Activated CD8-positive, alpha-beta T cell treated with anti-CD3 and anti-CD28 coated beads, Interleukin-2, amount 10 ng/mL, durations not matched to agents 7 days and 5 days (primary cell): ENCODE results near the gene SCYGR3. TPM values are rescaled to one million over a fixed set of nuclear protein-coding genes. Genes with fewer than 3 reads are reported as not detected.

Experiments
- ATAC-seq: fragments of 150-1000 bp; cut with Tn5 transposase; one replicate; pipeline ENCODE4 v1.10.0; 2021; ENCODE audit warnings: moderate library complexity
- CTCF ChIA-PET: fragments of 350-600 bp; sonication (Branson Sonifier 250); formaldehyde crosslinking; loops from one replicate; lab custom pipeline; 2021; ENCODE audit warnings: antibody characterized with exemption; lab: Charles Lee
- POLR2A ChIA-PET: fragments of 350-600 bp; sonication (Branson Sonifier 250); formaldehyde crosslinking; loops from one replicate; lab custom pipeline; 2021; ENCODE audit warnings: antibody characterized with exemption; lab: Charles Lee
- DNase-seq: peaks from one replicate; pipeline ENCODE4 v3.0.0-alpha.2; 2020
- H3K27ac Mint-ChIP-seq: one replicate; pipeline ENCODE4 v1.8.0; 2021; ENCODE audit warnings: mild to moderate bottlenecking, mixed read lengths
- H3K27me3 Mint-ChIP-seq: one replicate; pipeline ENCODE4 v1.8.0; 2021; ENCODE audit warnings: low read depth, mixed read lengths
- H3K36me3 Mint-ChIP-seq: one replicate; pipeline ENCODE4 v1.8.0; 2021; ENCODE audit warnings: low read depth, mixed read lengths
- H3K4me1 Mint-ChIP-seq: one replicate; pipeline ENCODE4 v1.8.0; 2021; ENCODE audit warnings: low read depth, mixed read lengths
- H3K4me3 Mint-ChIP-seq: one replicate; pipeline ENCODE4 v1.8.0; 2021; ENCODE audit warnings: mild to moderate bottlenecking, mixed read lengths
- H3K9me3 Mint-ChIP-seq: one replicate; pipeline ENCODE4 v1.8.0; 2022; ENCODE audit warnings: mixed read lengths; ENCODE audit not compliant: insufficient read depth
- total RNA-seq, 2 experiments: library from RNA; stranded (reverse); gene quantifications; one replicate each; pipeline ENCODE4 v1.2.3, GENCODE V29; 2021

SCYGR3 gene
- total RNA-seq, 2 experiments from 2014 or later, result not detected

DNA sequence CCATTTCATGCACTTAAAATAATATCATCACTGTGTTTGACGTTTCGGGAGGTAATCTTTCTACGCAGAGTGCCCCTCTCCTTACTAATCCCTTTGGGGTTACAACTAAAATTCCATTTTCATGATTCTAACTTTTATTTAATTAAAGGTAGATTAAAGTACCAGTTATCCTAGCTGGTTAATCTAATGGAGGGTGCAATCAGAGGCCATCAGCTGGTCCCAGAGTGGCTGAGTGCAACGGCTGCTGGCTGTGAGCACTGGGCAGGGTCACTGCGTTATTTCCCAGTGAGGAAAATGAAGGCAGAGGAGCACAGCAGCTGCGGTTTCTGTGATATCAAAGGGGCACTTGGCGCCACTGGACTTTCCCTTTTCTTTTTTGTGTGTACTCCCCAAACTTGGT lies 14.8 kb upstream of the SCYGR3 start:
- Mint-ChIP-seq H3K4me1 (peaks cover 2% of the 10 kb centered on the region), H3K36me3 (no peaks in the 10 kb centered on the region), H3K4me3 (no peak overlapping the region), H3K27ac (no peak overlapping the region), H3K9me3 (no peaks in the 10 kb centered on the region), H3K27me3 (peaks cover 22% of the 10 kb centered on the region)
- DNase-seq, result no peak
- ChIA-PET POLR2A (no interaction called here), CTCF (no interaction called here)
- ATAC-seq, result no peak

- DNase-seq, result no peak
- H3K27me3 Mint-ChIP-seq, result peaks cover 24% of the 10 kb centered on the region
- H3K27ac Mint-ChIP-seq, result no peak overlapping the region
- ChIA-PET CTCF (no interaction called here), POLR2A (no interaction called here)
- H3K9me3 Mint-ChIP-seq, result no peaks in the 10 kb centered on the region
- H3K4me1 Mint-ChIP-seq, result peaks cover 2% of the 10 kb centered on the region
- no peak overlapping the region for H3K4me3 Mint-ChIP-seq
- no peak for ATAC-seq
- H3K36me3 Mint-ChIP-seq, result no peaks in the 10 kb centered on the region
These were observed 13.1 kb upstream of the SCYGR3 start for GRCh38 chr2:227627769-227628168.

DNA sequence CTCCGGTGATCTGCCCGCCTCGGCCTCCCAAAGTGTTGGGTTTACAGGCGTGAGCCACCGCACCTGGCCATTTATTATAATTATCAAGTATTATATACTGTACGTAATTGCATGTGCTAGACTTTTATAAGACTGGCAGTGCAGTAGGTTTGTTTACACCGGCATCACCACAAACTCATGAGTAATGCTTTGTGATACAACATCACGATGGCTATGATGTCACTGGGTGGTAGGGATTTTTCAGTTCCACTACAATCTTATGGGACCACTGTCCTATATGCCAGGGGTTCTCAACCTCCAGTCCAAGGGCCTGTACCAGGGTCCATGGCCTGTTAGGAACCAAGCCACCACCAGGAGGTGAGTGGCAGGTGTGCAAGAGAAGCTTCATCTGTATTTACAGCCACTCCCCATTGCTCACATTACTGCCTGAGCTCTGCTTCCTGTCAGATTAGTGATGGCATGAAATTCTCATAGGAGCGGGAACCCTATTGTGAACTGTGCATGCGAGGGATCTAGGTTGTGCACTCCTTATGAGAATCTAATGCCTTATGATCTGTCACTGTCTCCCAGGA lies 12.0 kb upstream of the SCYGR3 start:
- Mint-ChIP-seq H3K4me1 (peaks cover 2% of the 10 kb centered on the region), H3K9me3 (no peaks in the 10 kb centered on the region), H3K27ac (no peak overlapping the region), H3K4me3 (no peak overlapping the region), H3K36me3 (no peaks in the 10 kb centered on the region), H3K27me3 (peaks cover 23% of the 10 kb centered on the region)
- no peak for ATAC-seq
- CTCF ChIA-PET, result no interaction called here
- POLR2A ChIA-PET, result no interaction called here
- DNase-seq, result no peak

GRCh38 chr2:227625420-227625819 lies 10.8 kb upstream of the SCYGR3 start:
- ChIA-PET POLR2A (no interaction called here), CTCF (no interaction called here)
- Mint-ChIP-seq H3K9me3 (no peaks in the 10 kb centered on the region), H3K4me3 (no peak overlapping the region), H3K36me3 (no peaks in the 10 kb centered on the region), H3K27ac (no peak overlapping the region), H3K4me1 (peaks cover 2% of the 10 kb centered on the region), H3K27me3 (peaks cover 15% of the 10 kb centered on the region)
- no peak for DNase-seq
- no peak for ATAC-seq

- POLR2A ChIA-PET, result no interaction called here
- peaks cover 5% of the 10 kb centered on the region for H3K27me3 Mint-ChIP-seq
- no peak overlapping the region for H3K27ac Mint-ChIP-seq
- DNase-seq (no peak), ATAC-seq (no peak)
- no peaks in the 10 kb centered on the region for H3K36me3 Mint-ChIP-seq
- no peak overlapping the region for H3K4me3 Mint-ChIP-seq
- CTCF ChIA-PET, result no interaction called here
- no peaks in the 10 kb centered on the region for H3K9me3 Mint-ChIP-seq
- peaks cover 2% of the 10 kb centered on the region for H3K4me1 Mint-ChIP-seq
These were observed 8.6 kb upstream of the SCYGR3 start for GRCh38 chr2:227623226-227623625.

DNA sequence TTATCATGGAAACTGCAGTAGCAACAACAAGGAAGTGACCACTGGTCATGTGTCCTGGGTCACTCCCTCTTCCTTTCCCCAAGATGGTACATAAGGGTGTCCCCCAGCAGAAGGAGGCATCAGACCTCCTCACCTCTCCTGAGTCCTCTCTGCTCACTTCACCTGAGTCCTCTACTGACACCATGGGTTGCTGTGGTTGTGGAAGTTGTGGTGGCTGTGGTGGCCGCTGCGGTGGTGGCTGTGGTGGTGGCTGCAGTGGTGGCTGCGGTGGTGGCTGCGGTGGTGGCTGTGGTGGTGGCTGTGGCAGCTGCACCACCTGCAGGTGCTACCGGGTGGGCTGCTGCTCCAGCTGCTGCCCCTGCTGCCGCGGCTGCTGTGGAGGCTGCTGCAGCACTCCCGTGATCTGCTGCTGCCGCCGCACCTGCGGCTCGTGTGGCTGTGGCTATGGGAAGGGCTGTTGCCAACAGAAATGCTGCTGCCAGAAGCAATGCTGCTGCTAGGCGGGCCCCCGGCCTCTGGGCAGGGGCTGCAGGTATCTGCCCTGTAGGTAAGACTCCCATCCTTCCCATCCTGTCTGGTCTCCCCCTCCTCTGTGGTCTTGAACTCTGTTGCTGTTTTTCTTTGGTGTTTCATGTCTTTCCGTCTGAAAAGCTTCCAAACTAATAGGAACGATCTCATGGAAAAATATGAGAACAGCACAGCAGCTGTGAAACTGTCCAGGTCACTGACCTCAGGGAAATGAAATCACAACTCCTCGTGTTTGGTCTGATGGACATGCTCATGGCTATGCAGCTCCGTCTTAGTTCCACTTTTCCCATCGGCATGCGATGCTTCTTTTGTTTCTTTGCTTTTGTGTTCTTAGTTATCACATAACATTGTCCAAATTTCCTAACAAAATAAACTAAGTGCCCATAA lies 2.9 kb upstream of the SCYGR3 start, which contains the start of gene SCYGR4:
TSS of gene SCYGR4 (plus strand) at position 183 of the 915 bp plus-strand sequence. CDS start at position 183, 0 bp downstream.
- peaks cover 13% of the 10 kb centered on the region for H3K27me3 Mint-ChIP-seq
- H3K4me1 Mint-ChIP-seq, result no peaks in the 10 kb centered on the region
- no peak for ATAC-seq
- ChIA-PET CTCF (no interaction called here), POLR2A (no interaction called here)
- H3K9me3 Mint-ChIP-seq, result no peaks in the 10 kb centered on the region
- H3K4me3 Mint-ChIP-seq, result no peak within 1 kb of the TSS
- no peak for DNase-seq
- H3K36me3 Mint-ChIP-seq, result no peaks in the 10 kb centered on the region
- H3K27ac Mint-ChIP-seq, result no peak within 1 kb of the TSS

- H3K27ac Mint-ChIP-seq, result no peak overlapping the region
- no peaks in the 10 kb centered on the region for H3K36me3 Mint-ChIP-seq
- no peaks in the 10 kb centered on the region for H3K4me1 Mint-ChIP-seq
- ATAC-seq (no peak), DNase-seq (no peak)
- ChIA-PET CTCF (no interaction called here), POLR2A (no interaction called here)
- peaks cover 18% of the 10 kb centered on the region for H3K27me3 Mint-ChIP-seq
- no peaks in the 10 kb centered on the region for H3K9me3 Mint-ChIP-seq
- H3K4me3 Mint-ChIP-seq, result no peak overlapping the region
These were observed 2.0 kb upstream of the SCYGR3 start for GRCh38 chr2:227616631-227617030.

DNA sequence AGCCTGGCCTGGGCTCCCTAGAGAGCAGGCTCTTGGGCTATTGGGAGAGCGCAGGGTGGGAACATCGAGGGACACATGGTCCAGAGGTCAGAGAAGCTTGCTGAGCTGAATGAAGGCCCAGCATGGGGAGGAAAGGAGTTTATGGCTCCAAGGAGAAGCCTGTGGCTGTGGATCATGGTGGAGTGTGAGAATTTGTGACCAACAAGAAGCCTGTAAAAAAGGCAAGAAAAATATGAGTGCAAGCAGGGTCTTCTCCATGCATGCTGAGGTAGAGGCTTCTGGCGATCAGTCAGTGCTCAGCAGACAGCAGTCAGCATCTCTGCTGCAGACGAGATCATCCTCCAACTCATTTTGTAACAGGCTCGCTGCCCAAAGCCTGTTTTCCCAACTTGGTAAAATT lies 1.3 kb upstream of the SCYGR3 start:
- ChIA-PET CTCF (no interaction called here), POLR2A (no interaction called here)
- no peak for ATAC-seq

DNA sequence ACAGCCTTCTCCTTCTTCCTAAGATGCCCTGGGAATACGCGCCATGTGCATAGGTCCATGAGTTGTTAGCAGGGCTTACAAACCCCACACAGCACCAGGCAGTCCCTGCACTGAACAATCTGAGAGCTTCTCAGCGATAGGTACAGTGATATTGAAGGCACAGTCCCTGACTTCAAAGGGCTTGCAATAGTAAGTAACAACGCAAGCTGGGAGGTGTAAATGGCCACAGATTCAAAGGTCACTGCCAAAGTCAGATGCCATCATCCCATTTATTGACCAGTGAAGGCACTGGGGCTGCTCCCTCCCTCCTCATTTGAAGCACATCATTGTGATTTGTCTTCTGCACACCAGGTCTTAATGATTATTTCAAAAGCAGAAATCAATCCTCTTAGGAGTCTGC lies 541 bp upstream of the SCYGR3 start:
- DNase-seq, result no peak
- ChIA-PET CTCF (no interaction called here), POLR2A (no interaction called here)
- no peak for ATAC-seq
- peaks cover 2% of the 10 kb centered on the region for H3K4me1 Mint-ChIP-seq
- H3K9me3 Mint-ChIP-seq, result no peaks in the 10 kb centered on the region
- no peak overlapping the region for H3K4me3 Mint-ChIP-seq
- H3K27ac Mint-ChIP-seq, result no peak overlapping the region
- H3K27me3 Mint-ChIP-seq, result peaks cover 20% of the 10 kb centered on the region
- H3K36me3 Mint-ChIP-seq, result no peaks in the 10 kb centered on the region

More for the DNA sequence above, 1.3 kb upstream of the SCYGR3 start:
- no peaks in the 10 kb centered on the region for H3K9me3 Mint-ChIP-seq
- DNase-seq, result no peak
- H3K4me1 Mint-ChIP-seq, result no peaks in the 10 kb centered on the region
- H3K36me3 Mint-ChIP-seq, result no peaks in the 10 kb centered on the region
- H3K27me3 Mint-ChIP-seq, result peaks cover 19% of the 10 kb centered on the region
- no peak overlapping the region for H3K4me3 Mint-ChIP-seq
- H3K27ac Mint-ChIP-seq, result no peak overlapping the region

DNA sequence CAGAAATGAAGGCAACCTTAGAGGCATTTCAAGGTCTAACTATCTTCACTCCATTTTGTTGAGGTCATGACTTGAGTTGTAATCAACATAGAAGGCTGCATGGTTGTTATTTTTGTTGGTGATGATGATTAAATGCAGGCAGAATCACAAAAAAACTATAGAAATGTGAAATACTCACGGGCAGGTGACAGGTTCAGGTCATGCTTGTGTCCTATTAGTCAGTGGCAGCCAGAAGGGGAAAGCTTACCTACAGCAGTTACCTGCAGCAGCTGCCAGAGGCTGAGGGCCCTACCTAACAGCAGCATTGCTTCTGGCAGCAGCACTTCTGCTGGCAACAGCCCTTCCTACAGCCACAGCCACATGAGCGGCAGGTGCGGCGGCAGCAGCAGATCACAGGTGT lies 394 bp downstream of the SCYGR3 start:
- POLR2A ChIA-PET, result no interaction called here
- H3K4me1 Mint-ChIP-seq, result peaks cover 3% of the 10 kb centered on the region

DNA sequence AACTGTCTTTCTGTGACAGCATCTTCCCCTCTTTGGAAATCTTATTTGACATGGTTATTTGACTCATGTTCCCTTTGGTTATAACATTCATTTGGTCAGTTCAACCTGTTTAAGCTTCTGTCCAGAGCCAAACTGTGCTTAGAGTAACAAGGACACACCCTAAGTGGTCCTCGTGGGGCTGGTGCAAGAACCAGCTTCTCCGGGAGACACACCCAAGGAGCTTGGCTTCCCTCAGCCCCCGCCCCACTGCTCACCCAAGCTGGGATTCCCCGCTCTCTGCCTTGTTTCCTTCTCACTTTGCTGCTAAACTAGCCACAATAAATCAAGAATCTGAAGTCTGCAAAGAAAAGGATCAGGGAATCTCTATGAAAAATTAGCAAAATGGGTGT lies 1.4 kb downstream of the SCYGR3 start:
- Mint-ChIP-seq H3K9me3 (no peaks in the 10 kb centered on the region), H3K36me3 (no peaks in the 10 kb centered on the region), H3K27me3 (peaks cover 30% of the 10 kb centered on the region), H3K27ac (no peak overlapping the region), H3K4me1 (peaks cover 11% of the 10 kb centered on the region), H3K4me3 (no peak overlapping the region)
- DNase-seq (no peak), ATAC-seq (no peak)
- ChIA-PET CTCF (no interaction called here), POLR2A (no interaction called here)

More for the DNA sequence above, 394 bp downstream of the SCYGR3 start:
- H3K27ac Mint-ChIP-seq, result no peak overlapping the region
- CTCF ChIA-PET, result no interaction called here
- H3K27me3 Mint-ChIP-seq, result peaks cover 25% of the 10 kb centered on the region
- no peaks in the 10 kb centered on the region for H3K36me3 Mint-ChIP-seq
- DNase-seq (no peak), ATAC-seq (no peak)
- no peaks in the 10 kb centered on the region for H3K9me3 Mint-ChIP-seq
- H3K4me3 Mint-ChIP-seq, result no peak overlapping the region

DNA sequence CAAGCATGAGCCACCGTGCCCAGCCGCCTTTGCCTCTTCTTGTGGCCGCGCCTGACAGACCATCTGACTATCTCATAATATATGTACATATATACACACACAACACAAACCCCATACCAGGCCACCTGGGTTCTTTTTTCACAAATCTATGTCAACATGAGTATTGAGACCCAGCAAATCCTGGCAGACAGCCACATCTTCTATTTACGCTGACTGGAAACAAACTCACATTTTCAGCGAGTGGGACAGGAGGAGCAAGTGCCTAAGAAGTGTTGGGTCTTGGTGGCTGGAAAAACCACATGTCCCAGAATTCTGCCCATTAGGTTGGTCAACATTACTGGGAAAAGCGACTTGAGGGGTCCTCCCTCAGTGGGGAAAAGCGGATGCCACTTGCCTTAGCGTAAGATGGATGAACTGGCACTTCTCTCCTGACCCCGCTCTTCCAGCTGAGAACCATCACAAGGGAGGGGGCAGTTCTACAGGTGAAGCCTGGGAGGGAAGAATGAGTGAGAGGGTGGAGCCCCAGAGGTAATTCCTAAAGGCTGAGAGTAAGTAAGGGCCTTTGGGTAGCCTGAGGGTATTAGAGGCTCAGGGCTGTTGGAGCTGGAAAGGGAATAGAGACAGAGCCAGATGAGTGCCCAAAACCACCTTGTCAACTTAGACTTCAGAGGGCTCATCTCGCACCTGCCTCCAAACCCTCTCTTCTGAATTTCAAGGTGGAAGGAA lies 1.9 kb downstream of the SCYGR3 start:
- Mint-ChIP-seq H3K27ac (no peak overlapping the region), H3K27me3 (peaks cover 34% of the 10 kb centered on the region), H3K4me3 (no peak overlapping the region), H3K9me3 (no peaks in the 10 kb centered on the region), H3K4me1 (peaks cover 11% of the 10 kb centered on the region), H3K36me3 (no peaks in the 10 kb centered on the region)
- POLR2A ChIA-PET, result no interaction called here
- no peak for ATAC-seq
- DNase-seq, result no peak
- CTCF ChIA-PET, result no interaction called here
